GM15510 (cell line): ENCODE data around the gene MSL2.

Experiments used
- POLR2A ChIP-seq: IDR thresholded peaks from 3 replicates; pipeline ENCODE4 v1.6.1; 2011; ENCODE audit warnings: borderline replicate concordance; ENCODE audit not compliant: insufficient read length; ENCODE audit errors: extremely low read depth

The MSL2 gene

GRCh38 chr3:136152176-136152843 lies 43.8 kb downstream of the MSL2 start:
- TF ChIP-seq POLR2A = no peak

- TF ChIP-seq POLR2A = no peak
Measured at GRCh38 chr3:136151219-136151618, 44.9 kb downstream of the MSL2 start.

- TF ChIP-seq POLR2A = no peak
Measured at GRCh38 chr3:136149667-136150066, 46.5 kb downstream of the MSL2 start.

GRCh38 chr3:136146981-136147729 lies 49.0 kb downstream of the MSL2 start:
- no peak for TF ChIP-seq POLR2A

GRCh38 chr3:136142592-136142991 lies 53.5 kb downstream of the MSL2 start:
- TF ChIP-seq POLR2A = no peak

GRCh38 chr3:136141891-136142290 lies 54.2 kb downstream of the MSL2 start:
- TF ChIP-seq POLR2A = no peak

DNA sequence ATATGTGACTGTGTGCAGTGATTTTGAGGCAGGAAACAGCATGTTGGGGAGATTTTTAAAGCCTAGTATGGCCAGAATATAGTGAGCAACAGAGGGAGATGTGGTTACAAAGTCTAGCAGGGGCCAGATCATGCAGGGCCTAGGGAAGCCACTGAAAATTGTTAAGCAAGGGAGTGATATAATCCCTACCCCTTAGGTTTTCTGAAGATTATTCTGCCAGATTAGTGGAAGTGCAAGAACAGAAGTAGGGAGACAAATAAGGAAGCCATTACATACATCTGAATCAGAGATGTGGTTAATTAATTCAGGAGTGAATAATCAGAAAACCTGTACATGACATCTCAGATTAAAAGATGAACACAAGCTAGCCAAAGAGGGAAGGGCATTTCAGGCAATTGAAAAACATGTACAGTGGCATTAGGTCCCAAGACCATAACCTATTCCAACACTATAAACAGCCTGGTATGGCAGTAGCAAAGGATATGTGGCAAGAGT lies 54.8 kb downstream of the MSL2 start:
- no peak for TF ChIP-seq POLR2A

DNA sequence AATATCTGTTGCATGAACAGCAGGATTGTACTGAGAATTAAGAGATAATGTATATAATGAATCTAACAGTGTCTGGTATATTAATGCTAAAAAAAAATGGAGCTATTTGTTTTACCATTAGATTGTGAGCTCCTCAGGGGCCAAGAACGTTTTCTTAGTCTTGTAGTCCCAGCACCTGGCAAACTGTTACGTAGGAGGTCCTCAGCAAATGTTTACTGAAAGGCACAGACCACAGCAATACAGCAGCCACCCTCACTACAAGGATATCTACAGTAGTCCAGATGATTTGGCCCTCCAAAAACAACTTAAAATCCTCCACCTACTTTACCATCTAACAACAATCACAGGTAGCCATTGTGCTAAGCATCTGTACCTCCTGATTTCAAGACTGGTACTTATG lies 59.7 kb downstream of the MSL2 start:
- TF ChIP-seq POLR2A = no peak

GRCh38 chr3:136135039-136135802 lies 60.9 kb downstream of the MSL2 start:
- TF ChIP-seq POLR2A = no peak

DNA sequence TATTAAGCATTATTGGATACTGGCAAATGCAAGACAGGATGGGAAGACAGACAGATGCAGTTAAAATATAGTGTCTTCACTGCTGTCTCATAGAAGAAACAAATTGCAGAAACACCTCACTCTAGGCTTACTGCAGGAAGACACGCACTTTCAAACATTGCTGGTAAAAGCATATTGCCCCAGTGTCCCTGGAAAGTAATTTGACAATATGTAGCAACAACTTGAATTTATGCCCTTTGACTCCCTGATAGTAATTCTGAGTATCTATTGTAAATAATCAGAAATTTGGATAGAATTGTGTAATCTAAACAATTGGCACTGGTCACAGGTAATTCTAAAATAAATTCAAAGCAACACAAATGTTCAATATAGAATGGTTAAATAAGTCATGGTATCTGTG lies 62.0 kb downstream of the MSL2 start:
- TF ChIP-seq POLR2A = no peak

GRCh38 chr3:136122006-136122405 lies 74.1 kb downstream of the MSL2 start:
- no peak for TF ChIP-seq POLR2A

GRCh38 chr3:136120373-136121348 lies 75.5 kb downstream of the MSL2 start:
- TF ChIP-seq POLR2A = no peak

DNA sequence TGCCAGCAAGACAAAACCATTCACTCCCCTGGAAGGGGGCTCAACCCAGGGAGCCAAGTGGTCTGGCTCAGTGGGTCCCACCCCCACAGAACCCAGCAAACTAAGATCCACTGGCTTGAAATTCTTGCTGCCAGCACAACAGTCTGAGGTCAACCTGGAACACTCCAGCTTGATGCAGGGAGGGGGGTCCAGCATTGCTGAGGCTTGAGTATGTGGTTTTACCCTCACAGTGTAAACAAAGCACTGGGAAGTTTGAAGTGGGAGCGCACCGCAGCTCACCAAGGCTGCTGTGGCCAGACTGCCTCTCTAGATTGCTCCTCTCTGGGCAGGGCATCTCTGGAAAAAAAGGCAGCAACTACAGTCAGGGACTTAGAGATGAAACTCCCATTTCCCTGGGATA lies 81.7 kb downstream of the MSL2 start:
- no peak for TF ChIP-seq POLR2A

- TF ChIP-seq POLR2A = no peak
Measured at GRCh38 chr3:136110481-136110880, 85.7 kb downstream of the MSL2 start.
